HG03521 (cell line): ENCODE results near the gene CCL17.

Source experiments
- ATAC-seq: cut with Tn5 transposase; IDR thresholded peaks from one replicate; pipeline ENCODE4 v1.9.1; 2021; ENCODE audit warnings: mild to moderate bottlenecking, moderate library complexity; ENCODE audit not compliant: unreplicated experiment

The CCL17 gene

DNA sequence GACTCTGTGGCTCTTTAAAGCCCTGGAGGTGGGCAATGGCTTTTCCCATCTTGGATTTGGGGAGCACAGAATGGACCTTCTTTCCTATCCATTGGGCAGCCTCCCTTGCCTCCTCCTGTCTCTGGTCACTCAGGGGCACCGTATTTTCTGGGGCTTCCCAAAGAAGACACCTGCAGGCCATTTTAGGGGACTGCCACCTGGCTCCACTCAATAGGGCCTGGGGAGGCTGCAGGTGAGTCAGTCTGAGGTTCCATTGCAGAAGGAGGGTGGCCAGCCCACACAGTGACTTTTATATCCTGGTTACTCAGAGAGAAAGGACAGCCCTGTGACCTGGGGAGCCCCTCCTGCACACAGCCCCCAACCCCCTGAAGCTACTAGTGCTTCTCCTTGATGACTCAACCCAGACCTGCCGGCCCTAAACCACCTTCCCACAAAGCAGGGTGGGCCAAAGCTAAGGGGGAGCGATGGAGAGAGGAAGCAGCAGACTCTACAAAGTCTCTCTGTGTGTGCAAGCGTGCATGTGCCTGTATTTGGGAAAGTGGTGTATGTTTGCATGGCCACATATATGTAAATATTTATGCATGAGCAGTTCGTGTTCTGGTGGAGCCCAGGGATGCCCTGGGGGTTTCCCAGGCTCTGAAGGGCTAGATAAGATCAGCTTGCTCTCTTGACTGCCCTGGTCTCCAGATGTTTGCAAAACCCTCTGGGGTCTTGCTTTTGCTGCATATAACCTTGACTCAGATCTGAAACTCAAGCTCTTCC is 27.3 kb upstream of the CCL17 start:
- ATAC-seq: peak; percentile 53

- no peak for ATAC-seq
Measured at GRCh38 chr16:57379579-57379978, 25.0 kb upstream of the CCL17 start.

- no peak for ATAC-seq
Measured at GRCh38 chr16:57380671-57381462, 23.7 kb upstream of the CCL17 start.

GRCh38 chr16:57381791-57382534 is 22.6 kb upstream of the CCL17 start:
- no peak for ATAC-seq

DNA sequence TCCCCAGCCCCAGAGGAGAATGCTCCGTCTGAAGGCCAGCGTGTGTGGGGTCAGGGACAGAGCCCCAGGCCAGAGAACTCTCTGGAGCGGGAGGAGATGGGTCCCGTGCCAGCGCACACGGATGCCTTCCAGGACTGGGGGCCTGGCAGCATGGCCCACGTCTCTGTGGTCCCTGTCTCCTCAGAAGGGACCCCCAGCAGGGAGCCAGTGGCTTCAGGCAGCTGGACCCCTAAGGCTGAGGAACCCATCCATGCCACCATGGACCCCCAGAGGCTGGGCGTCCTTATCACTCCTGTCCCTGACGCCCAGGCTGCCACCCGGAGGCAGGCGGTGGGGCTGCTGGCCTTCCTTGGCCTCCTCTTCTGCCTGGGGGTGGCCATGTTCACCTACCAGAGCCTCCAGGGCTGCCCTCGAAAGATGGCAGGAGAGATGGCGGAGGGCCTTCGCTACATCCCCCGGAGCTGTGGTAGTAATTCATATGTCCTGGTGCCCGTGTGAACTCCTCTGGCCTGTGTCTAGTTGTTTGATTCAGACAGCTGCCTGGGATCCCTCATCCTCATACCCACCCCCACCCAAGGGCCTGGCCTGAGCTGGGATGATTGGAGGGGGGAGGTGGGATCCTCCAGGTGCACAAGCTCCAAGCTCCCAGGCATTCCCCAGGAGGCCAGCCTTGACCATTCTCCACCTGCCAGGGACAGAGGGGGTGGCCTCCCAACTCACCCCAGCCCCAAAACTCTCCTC is 21.9 kb upstream of the CCL17 start:
- ATAC-seq: no peak

DNA sequence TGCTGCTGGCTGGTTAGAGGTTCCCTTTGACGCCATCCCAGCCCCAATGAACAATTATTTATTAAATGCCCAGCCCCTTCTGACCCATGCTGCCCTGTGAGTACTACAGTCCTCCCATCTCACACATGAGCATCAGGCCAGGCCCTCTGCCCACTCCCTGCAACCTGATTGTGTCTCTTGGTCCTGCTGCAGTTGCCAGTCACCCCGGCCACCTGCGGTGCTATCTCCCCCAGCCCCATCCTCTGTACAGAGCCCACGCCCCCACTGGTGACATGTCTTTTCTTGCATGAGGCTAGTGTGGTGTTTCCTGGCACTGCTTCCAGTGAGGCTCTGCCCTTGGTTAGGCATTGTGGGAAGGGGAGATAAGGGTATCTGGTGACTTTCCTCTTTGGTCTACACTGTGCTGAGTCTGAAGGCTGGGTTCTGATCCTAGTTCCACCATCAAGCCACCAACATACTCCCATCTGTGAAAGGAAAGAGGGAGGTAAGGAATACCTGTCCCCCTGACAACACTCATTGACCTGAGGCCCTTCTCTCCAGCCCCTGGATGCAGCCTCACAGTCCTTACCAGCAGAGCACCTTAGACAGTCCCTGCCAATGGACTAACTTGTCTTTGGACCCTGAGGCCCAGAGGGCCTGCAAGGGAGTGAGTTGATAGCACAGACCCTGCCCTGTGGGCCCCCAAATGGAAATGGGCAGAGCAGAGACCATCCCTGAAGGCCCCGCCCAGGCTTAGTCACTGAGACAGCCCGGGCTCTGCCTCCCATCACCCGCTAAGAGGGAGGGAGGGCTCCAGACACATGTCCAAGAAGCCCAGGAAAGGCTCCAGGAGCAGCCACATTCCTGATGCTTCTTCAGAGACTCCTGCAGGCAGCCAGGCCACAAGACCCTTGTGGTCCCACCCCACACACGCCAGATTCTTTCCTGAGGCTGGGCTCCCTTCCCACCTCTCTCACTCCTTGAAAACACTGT is 21.0 kb upstream of the CCL17 start:
- no peak for ATAC-seq

GRCh38 chr16:57384248-57385070 is 20.1 kb upstream of the CCL17 start:
- ATAC-seq: no peak

GRCh38 chr16:57385083-57385482 is 19.5 kb upstream of the CCL17 start:
- no peak for ATAC-seq

DNA sequence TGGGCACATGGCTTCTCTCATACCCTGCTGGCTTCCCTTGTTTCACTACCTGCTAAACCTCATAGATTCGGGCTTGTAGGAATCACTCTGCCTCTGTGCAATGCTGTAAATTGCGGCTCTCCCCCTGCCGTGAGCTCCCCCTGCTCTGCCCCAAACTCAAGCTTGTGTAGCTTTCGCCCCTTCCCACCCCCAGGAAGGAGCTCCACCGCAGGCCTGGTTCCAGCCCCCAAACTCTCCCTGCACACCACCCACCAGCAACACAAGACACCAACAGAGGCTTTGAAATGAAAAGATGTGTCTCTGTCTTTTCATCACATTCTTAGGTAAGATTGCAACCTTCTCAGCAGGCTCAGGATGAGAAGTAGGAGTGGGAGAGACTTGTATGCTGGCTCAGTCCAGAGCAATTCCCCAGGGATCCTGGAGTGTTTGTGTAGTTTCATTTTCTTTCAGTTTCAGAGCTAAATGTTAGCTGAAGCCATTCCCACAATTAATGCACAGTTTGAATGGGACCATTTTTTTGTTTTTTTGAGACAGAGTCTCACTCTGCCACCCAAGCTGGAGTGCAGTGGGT is 18.1 kb upstream of the CCL17 start:
- no peak for ATAC-seq

DNA sequence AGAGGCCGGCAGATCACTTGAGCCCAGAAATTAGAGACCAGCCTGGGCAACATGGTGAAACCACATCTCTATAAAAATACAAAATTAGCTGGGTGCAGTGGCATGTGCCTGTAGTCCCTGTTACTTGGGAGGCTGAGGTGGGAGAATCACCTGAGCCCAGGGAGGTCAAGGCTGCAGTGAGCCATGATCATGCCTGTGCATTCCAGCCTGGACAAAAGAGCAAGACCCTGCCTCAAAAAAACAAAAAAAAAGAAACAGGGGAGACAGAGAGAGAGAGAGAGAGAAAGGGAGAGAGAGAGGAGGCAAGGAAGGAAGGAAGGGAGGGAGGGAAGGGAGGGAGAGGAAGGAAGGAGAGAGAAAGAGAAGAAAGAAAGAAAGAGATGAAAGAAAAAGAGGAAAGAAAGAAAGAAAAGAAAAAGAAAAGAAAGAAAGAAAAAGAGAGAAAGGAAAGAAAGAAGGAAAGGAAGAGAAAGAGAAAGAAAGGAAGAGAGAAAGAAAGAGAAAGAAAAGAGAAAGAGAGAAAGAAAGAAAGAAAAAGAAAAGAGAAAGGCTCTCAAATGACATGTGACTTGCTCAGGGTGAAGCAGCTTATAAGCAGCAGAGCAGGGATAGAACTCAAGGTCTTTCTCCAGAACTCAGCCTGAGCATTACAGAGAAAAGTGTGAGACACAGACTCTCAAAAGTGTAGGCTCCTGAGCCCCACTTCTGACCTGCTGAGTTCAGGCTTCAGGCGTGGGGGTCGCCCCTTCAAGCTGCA is 16.8 kb upstream of the CCL17 start:
- no peak for ATAC-seq

DNA sequence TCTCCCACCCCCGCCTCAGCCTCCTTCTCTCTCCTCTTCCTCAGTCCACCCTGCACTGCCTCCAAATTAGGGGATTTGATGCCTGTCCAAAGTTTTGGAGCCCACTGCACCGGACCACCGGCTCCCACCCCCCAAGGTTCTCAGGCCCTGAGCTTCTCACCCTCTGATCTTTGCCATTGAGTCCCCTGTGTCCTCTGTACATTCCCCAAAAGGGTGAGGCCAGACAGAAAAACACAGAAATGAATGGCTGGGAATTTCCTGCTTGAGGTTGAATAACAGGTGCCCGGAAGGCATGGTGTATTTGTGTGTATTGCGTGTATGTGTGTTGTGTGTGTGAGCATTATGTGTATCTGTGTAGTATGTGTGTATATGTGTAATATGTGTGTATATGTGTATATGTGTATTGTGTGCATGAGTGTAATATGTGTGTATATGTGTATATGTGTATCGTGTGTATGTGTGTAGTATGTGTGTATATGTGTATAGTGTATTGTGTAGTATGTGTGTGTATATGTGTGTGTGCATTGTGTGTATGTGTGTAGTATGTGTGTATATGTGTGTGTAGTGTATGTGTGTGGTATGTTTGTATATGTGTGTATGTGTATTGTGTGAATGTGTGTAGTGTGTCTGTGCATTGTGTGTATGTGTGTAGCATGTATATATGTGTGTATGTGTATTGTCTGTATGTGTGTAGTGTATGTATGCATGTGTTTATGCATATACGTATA is 16.0 kb upstream of the CCL17 start:
- no peak for ATAC-seq

- no peak for ATAC-seq
Measured at GRCh38 chr16:57389087-57389468, 15.5 kb upstream of the CCL17 start.

DNA sequence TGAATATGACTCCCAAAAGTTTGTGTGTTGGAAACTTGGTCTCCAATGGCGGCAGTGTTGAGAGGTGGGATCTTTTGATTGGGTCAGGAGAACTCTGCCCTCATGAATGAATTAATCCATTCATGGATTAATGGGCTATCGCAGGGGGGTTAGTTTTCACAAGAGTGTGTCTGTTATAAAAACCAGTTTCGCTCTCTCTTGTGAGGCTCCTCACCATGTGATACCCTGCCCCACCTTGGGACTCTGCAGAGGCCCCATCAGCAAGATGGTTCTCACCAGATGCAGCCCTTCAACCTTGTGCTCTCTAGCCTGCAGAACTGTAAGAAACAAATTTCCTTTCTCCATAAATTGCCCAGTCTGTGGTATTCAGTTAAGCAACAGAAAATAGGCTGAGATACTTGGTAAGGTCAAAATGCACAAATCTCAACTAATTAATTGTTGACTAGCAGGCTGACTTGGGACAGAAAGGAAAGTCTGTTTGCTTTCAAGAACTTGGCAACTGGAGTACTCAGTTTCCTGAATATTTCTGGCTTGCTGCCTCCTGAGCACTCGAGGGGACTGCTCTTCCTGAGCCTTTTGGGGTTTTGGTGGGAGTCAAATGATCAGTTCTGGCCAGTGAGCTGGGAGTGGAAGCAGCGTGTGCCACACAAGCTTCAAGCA is 13.8 kb upstream of the CCL17 start:
- no peak for ATAC-seq

DNA sequence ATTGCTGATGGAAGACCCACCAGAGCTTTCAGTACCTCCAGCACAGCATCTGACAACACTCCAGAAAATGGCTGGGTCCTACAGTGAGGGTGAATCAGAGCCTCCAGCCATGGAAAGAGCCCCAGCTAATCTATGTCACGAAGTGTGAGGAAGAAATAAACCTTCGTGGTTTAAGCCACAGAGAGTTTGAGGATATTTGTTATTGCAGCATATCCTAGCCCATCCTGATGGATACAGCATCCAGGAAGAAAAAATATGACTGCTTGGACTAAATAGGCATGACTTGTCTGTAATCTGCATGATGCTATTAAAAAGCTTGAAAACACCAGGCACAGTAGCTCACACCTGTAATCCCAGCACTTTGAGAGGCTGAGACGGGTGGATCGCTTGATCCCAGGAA is 13.3 kb upstream of the CCL17 start:
- ATAC-seq: no peak

DNA sequence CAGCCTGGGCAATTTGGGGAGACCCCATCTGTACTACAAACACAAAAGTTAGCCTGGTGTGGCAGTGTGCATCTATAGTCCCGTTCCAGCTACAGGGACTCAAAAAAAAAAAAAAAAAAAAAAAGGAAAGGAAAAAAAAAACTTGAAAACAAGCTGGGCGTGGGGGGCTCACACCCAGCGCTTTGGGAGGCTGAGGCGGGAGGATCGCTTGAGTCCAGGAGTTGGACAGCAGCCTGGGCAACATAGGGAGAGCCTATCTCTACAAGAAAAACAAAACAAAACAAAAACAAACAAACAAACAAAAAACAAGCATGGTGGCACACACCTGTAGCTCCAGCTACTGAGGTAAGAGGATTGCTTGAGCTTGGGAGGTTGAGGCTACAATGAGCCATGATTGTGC is 12.9 kb upstream of the CCL17 start:
- ATAC-seq: no peak

DNA sequence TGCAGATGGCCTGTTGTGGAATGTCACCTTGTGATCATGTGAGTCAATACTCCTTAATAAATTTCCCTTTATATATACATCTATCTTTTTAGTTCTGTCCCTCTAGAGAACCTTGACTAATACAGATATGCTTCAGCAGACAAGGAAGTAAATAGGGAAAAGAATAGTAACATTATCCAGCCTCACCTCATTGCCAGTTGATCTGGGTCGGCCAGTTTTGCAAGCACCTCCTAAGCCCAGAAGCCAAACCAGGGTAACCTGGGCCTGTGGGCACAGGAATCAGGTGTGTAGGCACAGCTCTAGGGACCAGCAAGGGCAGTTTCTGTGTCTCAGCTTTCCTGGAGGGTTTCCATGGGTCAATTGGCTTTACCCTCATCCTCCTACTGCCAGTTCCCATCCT is 11.9 kb upstream of the CCL17 start:
- ATAC-seq: no peak

- ATAC-seq: no peak
Measured at GRCh38 chr16:57394444-57394843, 10.1 kb upstream of the CCL17 start.
